PFSK-1 (cell line): ENCODE measurements around the gene CASZ1.

ENCODE experiments used
- FOXP2 ChIP-seq: optimal IDR thresholded peaks from 2 replicates; pipeline ENCODE3; 2011; ENCODE audit warnings: borderline replicate concordance, control low read depth, inconsistent platforms; ENCODE audit not compliant: insufficient read depth; ENCODE audit errors: extremely low read length, extremely low read depth
- POLR2AphosphoS5 ChIP-seq: IDR thresholded peaks from 2 replicates; pipeline ENCODE4 v1.6.1; 2012; ENCODE audit warnings: low read depth, mild to moderate bottlenecking, control low read depth, low read length, moderate library complexity
- REST ChIP-seq, 2 experiments: IDR thresholded peaks; 2 replicates each; pipeline versions ENCODE4 v1.6.1 to v1.8.0; 2011 to 2012; ENCODE audit warnings: low read depth in 2 of 2, low read length in 2 of 2, control low read depth in 1 of 2, inconsistent platforms in 1 of 2, mild to moderate bottlenecking in 1 of 2, moderate library complexity in 1 of 2; ENCODE audit not compliant: insufficient read depth in 1 of 2
- SIN3A ChIP-seq: IDR thresholded peaks from 2 replicates; pipeline ENCODE4 v1.6.1; 2012; ENCODE audit warnings: mild to moderate bottlenecking, low read length, moderate library complexity, borderline replicate concordance; ENCODE audit not compliant: insufficient read depth
- TAF1 ChIP-seq: IDR thresholded peaks from 2 replicates; pipeline ENCODE4 v1.6.1; 2012; ENCODE audit warnings: low read length, control low read depth, borderline replicate concordance; ENCODE audit not compliant: insufficient read depth

CASZ1 gene

GRCh38 chr1:10675813-10676212 is 120.6 kb downstream of the CASZ1 start:
- TF ChIP-seq TAF1, result no peak
- no peak for TF ChIP-seq REST (IDR thresholded peaks at IDR 0.05; ENCODE audit: insufficient read depth in 1 of 2, low read depth in 2 of 2, low read length in 2 of 2)
- no peak for TF ChIP-seq POLR2AphosphoS5
- TF ChIP-seq SIN3A, result no peak
- no peak for TF ChIP-seq FOXP2

- TF ChIP-seq REST (IDR thresholded peaks at IDR 0.05; ENCODE audit: insufficient read depth in 1 of 2, low read depth in 2 of 2, low read length in 2 of 2) (no peak), FOXP2 (no peak)
Observed at GRCh38 chr1:10674700-10675609, 121.5 kb downstream of the CASZ1 start.

GRCh38 chr1:10674222-10674621 is 122.2 kb downstream of the CASZ1 start:
- TF ChIP-seq SIN3A (no peak), REST (IDR thresholded peaks at IDR 0.05; ENCODE audit: insufficient read depth in 1 of 2, low read depth in 2 of 2, low read length in 2 of 2) (no peak), POLR2AphosphoS5 (no peak), TAF1 (no peak), FOXP2 (no peak)

GRCh38 chr1:10673109-10673711 is 123.2 kb downstream of the CASZ1 start:
- no peak for TF ChIP-seq TAF1
- no peak for TF ChIP-seq SIN3A
- TF ChIP-seq FOXP2, result no peak
- TF ChIP-seq POLR2AphosphoS5, result no peak
- no peak for TF ChIP-seq REST (IDR thresholded peaks at IDR 0.05; ENCODE audit: insufficient read depth in 1 of 2, low read depth in 2 of 2, low read length in 2 of 2)
